GM23248 (cell line): ENCODE data around the gene LMAN2L.

ENCODE experiments used
- EZH2 ChIP-seq: fragments of 200-600 bp; sonication (generic); IDR thresholded peaks from 2 replicates; pipeline ENCODE4 v1.6.1; 2018; ENCODE audit warnings: antibody characterized with exemption, mild to moderate bottlenecking; ENCODE audit not compliant: insufficient read depth, poor library complexity, severe bottlenecking
- EZH2phosphoT487 ChIP-seq: fragments of 200-600 bp; sonication (generic); IDR thresholded peaks from 2 replicates; pipeline ENCODE4 v1.6.1; 2018; ENCODE audit warnings: antibody characterized with exemption, moderate library complexity, mild to moderate bottlenecking, low read depth; ENCODE audit not compliant: insufficient read depth

DNA sequence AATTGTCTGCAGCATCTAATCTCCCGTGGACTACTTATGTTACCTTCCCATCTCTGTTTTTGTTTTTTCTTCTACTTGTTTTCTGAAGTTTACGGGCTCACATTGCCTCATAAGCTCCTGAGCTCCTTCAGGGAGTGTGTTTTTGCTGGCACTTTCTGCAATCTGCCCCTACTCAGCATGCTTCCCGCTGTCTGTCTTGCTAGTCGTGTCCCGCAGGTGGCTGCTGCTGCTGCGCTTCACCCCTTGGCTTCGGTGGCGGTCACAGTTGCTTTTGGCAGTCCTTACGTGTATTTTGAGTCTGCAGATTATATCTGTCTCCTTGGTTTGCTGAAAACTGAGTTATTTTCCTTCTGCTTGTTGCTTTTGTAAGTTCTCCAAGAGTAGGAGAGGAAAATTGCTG lies 60.0 kb downstream of the LMAN2L start:
- TF ChIP-seq EZH2phosphoT487 (no peak), EZH2 (no peak)
